Epithelial cell of esophagus (primary cell): ENCODE data around the gene PSMG4.
A peak's percentile ranks its signal among the peaks of the same experiment; 100 is the strongest.

ENCODE experiments used
- DNase-seq: peaks from one replicate; pipeline ENCODE4 v3.0.0; 2010; ENCODE audit warnings: low read depth
- H3K4me3 ChIP-seq: 2 replicates; pipeline ENCODE4 v1.5.1; 2011; ENCODE audit warnings: mild to moderate bottlenecking, low read length, control low read depth
- TF ChIP-seq, protein P1 (sequence below): IDR thresholded peaks from 2 replicates; pipeline ENCODE4 v1.5.1; 2011; ENCODE audit warnings: low read depth, mild to moderate bottlenecking, low read length, control low read depth, inconsistent platforms; ENCODE audit not compliant: insufficient read depth; ENCODE audit errors: missing control alignments

PSMG4 gene

DNA sequence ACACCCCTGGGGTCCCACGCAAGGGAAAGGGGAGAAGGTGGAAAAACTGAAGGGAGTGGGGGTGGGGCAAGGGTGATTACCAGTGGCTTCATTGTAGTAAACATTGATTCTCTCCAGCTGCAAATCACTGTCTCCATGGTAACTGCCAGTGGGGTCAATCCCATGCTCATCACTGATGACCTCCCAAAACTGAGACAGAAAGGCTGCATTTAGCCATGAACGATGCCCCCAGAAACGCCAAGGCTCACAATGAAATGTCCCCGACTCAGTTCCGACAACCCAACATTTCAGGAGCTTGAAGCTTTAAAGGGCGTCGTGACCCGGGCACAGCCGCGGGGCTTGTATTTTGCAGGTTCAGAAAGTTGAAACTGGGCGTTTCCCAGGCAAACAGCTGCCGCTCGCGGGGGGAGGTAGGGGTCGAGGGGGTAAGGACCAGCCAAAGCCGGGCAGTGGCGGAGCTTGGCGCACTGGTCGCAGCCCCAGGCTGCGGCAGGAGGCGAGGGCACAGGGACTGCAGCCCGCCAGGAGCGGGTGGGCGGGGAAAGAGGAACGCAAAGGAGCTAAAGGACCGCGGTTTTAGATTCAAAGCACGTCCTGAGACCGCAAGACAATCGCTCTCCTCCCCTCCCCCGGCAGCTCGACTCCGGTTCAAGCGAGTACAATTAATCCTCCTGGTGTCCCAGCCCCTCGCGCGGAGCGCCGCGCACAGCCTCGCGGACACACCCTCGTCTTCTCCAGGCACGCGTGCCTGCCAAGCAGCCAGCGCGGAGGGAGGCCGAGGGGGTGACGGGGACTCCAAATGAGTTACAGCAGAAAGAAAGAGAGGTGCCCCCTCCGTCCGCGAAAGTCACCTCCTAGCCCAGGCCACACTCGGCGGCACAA lies 32.0 kb upstream of the PSMG4 start:
- peak overlapping the region; percentile 24 for H3K4me3 ChIP-seq
- DNase-seq: no peak

DNA sequence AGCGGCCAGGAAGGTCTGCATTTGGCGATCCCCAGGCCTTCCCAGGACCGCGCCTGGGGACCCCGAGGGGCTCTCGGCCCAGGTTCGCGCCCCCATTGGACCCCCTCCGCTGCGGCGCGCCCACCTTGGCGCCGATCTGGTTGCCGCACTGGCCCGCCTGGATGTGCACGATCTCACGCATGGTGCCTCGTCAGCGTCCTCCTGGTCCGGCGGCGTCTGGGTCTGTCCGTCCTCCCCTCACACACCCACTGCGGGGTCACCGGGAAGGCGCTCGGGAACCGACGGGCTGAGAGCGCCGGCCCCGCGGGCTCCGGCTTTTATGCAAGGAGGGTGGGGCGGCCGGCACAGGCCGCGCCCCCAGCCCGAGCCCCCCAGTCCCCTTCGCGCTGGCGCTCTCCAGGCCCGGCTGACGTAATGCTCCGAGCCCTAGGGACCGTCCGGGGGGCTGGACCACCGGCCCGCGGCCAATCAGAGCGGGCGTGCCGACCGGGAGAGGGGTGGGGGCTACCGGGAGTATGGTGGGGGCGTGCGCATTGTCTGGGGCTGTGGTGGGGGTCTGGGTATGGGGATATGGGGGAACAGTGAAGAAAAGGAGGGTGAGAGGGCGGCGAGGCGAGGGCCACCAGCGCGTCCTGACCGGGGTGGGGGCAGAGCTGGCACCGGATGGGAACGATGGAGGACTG lies 31.2 kb upstream of the PSMG4 start, which contains the start of gene TUBB2B:
TUBB2B (minus strand) TSS at position 291 of the 683 bp plus-strand sequence; CDS start at position 181, 110 bp downstream.
- DNase-seq: no peak
- TF ChIP-seq, protein P1, sequence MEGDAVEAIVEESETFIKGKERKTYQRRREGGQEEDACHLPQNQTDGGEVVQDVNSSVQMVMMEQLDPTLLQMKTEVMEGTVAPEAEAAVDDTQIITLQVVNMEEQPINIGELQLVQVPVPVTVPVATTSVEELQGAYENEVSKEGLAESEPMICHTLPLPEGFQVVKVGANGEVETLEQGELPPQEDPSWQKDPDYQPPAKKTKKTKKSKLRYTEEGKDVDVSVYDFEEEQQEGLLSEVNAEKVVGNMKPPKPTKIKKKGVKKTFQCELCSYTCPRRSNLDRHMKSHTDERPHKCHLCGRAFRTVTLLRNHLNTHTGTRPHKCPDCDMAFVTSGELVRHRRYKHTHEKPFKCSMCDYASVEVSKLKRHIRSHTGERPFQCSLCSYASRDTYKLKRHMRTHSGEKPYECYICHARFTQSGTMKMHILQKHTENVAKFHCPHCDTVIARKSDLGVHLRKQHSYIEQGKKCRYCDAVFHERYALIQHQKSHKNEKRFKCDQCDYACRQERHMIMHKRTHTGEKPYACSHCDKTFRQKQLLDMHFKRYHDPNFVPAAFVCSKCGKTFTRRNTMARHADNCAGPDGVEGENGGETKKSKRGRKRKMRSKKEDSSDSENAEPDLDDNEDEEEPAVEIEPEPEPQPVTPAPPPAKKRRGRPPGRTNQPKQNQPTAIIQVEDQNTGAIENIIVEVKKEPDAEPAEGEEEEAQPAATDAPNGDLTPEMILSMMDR: no peak
- H3K4me3 ChIP-seq: peak within 1 kb of the TSS; percentile 24

More for the DNA sequence above, 32.0 kb upstream of the PSMG4 start:
- TF ChIP-seq, protein P1: no peak

DNA sequence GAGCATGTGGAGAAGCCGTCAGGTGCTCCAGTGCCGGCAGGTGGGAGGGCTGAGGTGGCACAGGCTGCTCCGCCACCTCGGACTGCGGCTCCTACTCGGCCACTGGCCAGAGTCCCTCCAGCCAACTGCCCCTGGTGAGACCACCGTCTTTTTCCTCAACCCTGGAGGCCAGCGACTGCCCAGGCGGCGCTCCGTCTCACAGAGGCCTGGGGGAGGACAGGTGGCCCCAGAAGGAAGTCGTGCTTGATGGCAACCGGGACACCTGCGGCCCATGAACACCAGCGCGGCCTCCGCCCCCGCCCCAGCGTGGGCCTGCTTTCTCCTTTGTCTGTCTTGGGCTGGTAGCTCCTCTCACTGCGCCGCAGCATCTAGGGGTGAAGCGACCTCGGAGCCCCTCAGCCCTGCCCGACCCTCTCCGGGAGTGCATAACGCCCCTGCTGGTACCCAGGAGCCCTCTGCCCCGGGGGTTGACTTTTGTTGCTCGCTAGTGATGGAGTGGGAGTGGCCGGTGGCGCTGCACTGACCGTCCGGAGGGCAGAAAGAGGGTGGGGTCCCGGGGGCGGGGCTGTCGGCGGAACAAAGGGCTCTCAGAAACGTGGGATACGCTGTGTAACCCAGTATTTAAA lies 30.6 kb upstream of the PSMG4 start:
- TF ChIP-seq, protein P1: no peak
- H3K4me3 ChIP-seq: no peak overlapping the region
- DNase-seq: no peak

DNA sequence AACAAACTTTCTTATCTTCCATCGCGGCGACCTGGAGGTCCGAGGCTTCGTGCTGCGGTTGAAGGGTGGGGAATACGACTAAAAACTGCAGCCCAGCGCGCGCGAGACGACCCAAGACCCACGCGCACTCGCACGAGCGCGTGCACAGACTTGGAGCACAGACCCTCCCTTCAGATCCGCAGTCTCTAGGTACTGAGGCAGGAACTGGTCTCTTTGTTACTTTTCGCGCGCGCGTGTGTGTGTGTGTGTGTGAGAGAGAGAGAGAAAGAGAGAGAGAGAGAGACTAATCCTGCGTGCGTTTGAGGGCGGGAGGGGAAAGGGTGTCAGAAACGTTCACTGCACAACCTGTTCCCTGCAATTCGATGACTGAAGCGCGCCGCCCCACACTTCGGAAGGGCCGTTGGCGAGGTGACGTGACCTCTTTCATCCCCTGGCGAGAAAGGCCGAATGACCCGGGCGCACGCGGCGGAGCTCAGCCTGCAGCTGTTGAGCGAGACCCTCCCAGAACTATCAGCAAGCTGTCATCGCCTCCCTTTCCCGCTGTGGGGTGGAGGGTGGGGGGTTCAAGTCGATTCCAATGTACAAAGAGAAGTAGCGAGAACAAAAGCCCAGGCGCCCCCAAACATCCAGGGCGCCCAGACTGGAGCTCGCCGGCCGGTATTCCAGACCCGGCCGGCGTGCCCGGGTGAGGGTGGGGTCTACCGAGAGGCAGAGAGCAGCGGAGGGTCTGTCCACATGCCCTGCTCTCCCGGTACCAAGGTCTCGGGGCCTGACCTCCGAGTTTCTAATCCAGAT lies 29.8 kb upstream of the PSMG4 start:
- no peak for DNase-seq
- TF ChIP-seq, protein P1: no peak
- H3K4me3 ChIP-seq: no peak overlapping the region

DNA sequence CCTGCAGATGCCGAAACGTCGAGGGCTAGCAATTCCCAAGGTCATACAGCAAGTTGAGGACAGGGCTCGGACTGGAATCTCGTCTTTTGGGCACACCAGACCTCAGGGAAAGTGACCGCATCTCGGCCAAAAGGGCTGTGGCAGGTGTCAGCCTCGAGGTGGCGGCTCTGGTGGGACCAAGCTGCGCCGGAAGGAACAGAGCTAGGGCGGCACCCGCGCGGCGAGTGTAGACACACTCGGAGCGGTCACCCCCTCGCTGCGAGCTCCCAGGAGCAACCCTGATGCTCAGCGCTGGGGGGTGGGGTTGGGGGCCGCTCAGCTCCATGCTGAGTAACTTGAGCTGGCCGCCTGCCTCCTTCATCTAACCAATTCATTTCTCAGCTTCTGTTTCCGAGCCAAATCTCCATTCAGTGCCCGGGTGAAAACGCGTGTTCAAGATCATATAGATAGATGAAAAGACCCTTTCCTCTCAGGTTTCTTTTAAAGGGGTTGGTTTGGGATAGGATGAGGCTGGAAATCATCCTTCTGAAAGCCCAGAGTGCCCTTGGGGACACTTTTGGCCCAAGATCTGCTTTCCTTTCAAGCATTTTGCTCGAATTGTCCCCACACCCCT lies 29.1 kb upstream of the PSMG4 start:
- no peak for DNase-seq
- TF ChIP-seq, protein P1: no peak
- H3K4me3 ChIP-seq: no peak overlapping the region
